RWPE2 (cell line): Measurements from ENCODE around the gene CENPP.
A peak's percentile ranks its signal among the peaks of the same experiment; 100 is the strongest.

ENCODE experiments used
- ATAC-seq: fragments of 200-7000 bp; cut with Tn5 transposase; 3 replicates; pipeline ENCODE4 v1.9.1; 2021; ENCODE audit warnings: low read depth
- DNase-seq: peaks from one replicate; pipeline ENCODE4 v3.0.0-alpha.2; 2020; ENCODE audit warnings: low spot score
- H3K27ac ChIP-seq: fragments of 450-650 bp; 2 replicates; pipeline ENCODE4 v1.5.1; 2017; ENCODE audit warnings: mild to moderate bottlenecking; ENCODE audit not compliant: poor library complexity, severe bottlenecking
- H3K27me3 ChIP-seq: fragments of 250-450 bp; sonication (Bioruptor Pico); 2 replicates; pipeline ENCODE4 v1.5.1; 2021; ENCODE audit warnings: mild to moderate bottlenecking, moderate library complexity; ENCODE audit not compliant: insufficient read depth, poor library complexity, severe bottlenecking
- H3K36me3 ChIP-seq: fragments of 250-450 bp; sonication (Bioruptor Pico); 2 replicates; pipeline ENCODE4 v1.5.1; 2020; ENCODE audit warnings: low read depth, mild to moderate bottlenecking, moderate library complexity
- H3K4me1 ChIP-seq: fragments of 250-450 bp; sonication (Bioruptor Pico); 2 replicates; pipeline ENCODE4 v1.5.1; 2021; ENCODE audit warnings: mild to moderate bottlenecking, moderate library complexity; ENCODE audit not compliant: insufficient read depth, poor library complexity, severe bottlenecking
- H3K4me3 ChIP-seq: fragments of 250-450 bp; sonication (Bioruptor Pico); 2 replicates; pipeline ENCODE4 v1.5.1; 2021; ENCODE audit warnings: mild to moderate bottlenecking, moderate library complexity; ENCODE audit not compliant: severe bottlenecking
- H3K9me3 ChIP-seq: fragments of 250-450 bp; sonication (Bioruptor Pico); 2 replicates; pipeline ENCODE4 v1.5.1; 2021; ENCODE audit warnings: mild to moderate bottlenecking, moderate library complexity; ENCODE audit not compliant: severe bottlenecking
- TF ChIP-seq, protein P1 (sequence below): fragments of 450-650 bp; IDR thresholded peaks from one replicate; pipeline ENCODE4 v1.5.1; 2017; ENCODE audit warnings: mild to moderate bottlenecking, moderate library complexity; ENCODE audit not compliant: poor library complexity, severe bottlenecking

CENPP gene

DNA sequence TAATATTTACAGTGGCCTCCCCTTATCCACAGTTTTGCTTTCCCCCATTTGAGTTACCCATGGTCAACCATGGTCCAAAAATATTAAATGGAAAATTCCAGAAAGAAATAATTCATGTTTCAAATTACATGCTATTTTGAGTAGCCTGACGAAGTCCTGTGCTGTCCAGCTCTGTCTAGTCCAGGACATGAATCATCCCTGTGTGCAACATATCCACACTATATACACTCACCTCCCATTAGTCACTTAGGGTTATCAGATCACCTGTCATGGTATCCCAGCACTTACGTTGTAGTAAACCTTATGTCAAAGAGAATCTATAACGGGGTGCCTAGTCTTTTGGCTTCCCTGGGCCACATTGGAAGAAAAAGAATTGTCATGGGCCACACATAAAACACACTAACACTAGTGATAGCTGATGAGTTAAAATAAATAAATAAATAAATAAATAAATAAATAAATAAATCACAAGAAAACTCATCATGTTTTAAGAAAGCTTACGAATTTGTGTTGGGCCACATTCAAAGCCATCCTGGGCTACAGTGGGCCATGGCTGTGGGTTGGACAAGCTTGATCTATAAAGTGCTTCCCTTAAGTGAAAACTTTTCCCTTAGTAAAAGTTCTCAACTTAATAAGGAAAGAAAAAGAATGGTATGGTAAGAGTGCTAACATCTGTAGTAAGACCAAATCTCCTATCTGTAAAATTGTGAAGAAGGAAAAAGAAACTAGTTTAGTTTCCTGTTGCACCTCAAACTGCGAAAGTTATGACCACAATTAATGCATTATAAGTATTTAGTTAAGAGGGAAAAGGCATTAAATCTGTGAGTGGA, 114.4 kb downstream of the CENPP start:
- Histone ChIP-seq H3K27ac (peak overlapping the region; percentile 15), H3K36me3 (no peaks in the 10 kb centered on the region), H3K4me3 (no peak overlapping the region), H3K4me1 (peaks cover 10% of the 10 kb centered on the region), H3K27me3 (no peaks in the 10 kb centered on the region), H3K9me3 (no peaks in the 10 kb centered on the region)
- TF ChIP-seq, protein P1, sequence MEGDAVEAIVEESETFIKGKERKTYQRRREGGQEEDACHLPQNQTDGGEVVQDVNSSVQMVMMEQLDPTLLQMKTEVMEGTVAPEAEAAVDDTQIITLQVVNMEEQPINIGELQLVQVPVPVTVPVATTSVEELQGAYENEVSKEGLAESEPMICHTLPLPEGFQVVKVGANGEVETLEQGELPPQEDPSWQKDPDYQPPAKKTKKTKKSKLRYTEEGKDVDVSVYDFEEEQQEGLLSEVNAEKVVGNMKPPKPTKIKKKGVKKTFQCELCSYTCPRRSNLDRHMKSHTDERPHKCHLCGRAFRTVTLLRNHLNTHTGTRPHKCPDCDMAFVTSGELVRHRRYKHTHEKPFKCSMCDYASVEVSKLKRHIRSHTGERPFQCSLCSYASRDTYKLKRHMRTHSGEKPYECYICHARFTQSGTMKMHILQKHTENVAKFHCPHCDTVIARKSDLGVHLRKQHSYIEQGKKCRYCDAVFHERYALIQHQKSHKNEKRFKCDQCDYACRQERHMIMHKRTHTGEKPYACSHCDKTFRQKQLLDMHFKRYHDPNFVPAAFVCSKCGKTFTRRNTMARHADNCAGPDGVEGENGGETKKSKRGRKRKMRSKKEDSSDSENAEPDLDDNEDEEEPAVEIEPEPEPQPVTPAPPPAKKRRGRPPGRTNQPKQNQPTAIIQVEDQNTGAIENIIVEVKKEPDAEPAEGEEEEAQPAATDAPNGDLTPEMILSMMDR, result no peak
- DNase-seq, result no peak
- ATAC-seq, result peak; percentile 100

DNA sequence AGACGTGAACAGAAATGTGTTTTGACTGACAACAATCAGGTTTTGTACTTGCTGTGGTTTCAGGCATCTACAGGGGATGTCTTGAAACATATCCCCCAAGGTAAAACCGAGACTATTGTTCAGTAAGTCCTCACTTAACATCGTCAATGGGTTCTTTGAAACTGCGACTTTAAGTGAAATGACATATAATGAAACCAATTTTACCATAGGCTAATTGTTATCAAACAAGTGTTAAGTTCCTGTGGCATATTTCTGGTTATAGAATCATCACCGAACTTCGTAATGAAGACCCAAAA, 114.9 kb downstream of the CENPP start:
- Histone ChIP-seq H3K4me1 (peaks cover 10% of the 10 kb centered on the region), H3K27me3 (no peaks in the 10 kb centered on the region), H3K36me3 (no peaks in the 10 kb centered on the region), H3K4me3 (no peak overlapping the region), H3K9me3 (no peaks in the 10 kb centered on the region), H3K27ac (no peak overlapping the region)
- DNase-seq (no peak), ATAC-seq (no peak)
- TF ChIP-seq, protein P1, result no peak

DNA sequence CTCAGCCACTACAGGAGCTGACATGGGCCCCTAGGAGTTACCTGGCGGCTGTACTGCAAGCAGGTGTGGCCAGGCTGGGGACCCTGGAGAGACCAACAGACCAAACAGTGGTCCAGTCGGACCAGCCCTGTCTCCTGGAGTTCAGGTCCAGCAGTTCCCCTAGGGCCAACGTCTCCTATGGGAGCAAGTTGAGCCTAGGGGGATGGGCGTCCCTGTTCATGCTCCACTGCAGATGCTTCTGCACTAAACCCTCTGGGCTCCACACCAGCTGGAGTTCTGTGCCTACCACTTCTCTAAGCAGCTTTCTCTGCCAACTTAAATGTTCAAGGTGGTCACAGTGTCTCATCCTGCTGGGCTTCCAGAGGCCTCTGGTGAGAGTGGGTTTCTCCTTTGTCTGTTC, 119.1 kb downstream of the CENPP start:
- H3K9me3 ChIP-seq, result no peaks in the 10 kb centered on the region
- no peaks in the 10 kb centered on the region for H3K27me3 ChIP-seq
- no peak for DNase-seq
- H3K4me3 ChIP-seq, result no peak overlapping the region
- H3K4me1 ChIP-seq, result peaks cover 3% of the 10 kb centered on the region
- H3K36me3 ChIP-seq, result no peaks in the 10 kb centered on the region
- TF ChIP-seq, protein P1, result no peak
- no peak overlapping the region for H3K27ac ChIP-seq
- no peak for ATAC-seq

DNA sequence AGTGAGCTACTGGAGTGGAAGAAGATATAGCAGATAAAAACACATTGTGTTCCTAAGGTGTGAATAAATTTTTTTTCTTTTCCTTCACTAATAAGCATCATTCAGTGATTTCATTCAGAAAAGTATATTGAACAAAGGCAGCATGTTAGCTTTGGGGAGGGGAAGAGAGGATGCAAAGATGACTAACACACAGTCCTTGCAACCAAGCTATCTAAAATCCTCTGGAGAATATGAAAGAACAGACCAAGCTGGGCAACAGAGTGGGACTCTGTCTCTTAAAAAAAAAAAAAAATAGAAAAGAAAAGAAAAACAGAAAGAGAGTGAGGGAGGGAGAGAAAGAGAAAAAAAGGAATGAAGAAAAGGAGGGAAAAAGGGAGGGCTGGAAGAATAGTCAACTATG, 120.8 kb downstream of the CENPP start:
- Histone ChIP-seq H3K4me1 (no peaks in the 10 kb centered on the region), H3K27me3 (no peaks in the 10 kb centered on the region), H3K27ac (no peak overlapping the region), H3K4me3 (no peak overlapping the region), H3K9me3 (no peaks in the 10 kb centered on the region), H3K36me3 (no peaks in the 10 kb centered on the region)
- ATAC-seq (no peak), DNase-seq (no peak)
- TF ChIP-seq, protein P1, result no peak

DNA sequence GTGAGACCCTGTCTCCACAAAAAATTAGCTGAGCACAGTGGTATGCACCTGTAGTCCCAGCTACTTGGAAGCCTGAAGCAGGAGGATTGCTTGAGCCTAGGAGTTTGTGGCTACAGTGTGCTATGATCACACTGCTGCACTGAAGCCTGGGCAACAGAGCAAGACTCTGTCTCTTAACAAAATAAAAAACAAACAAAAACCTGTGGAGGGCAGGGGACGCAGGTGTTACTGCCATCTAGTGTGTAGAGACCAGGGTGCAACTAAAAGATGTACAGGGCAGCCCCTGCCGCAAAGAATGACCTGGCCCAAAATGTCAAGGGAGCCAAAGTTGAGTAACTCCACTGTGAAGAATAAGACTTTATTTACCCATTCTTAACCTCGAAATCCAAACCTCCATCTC, 129.5 kb downstream of the CENPP start:
- H3K4me1 ChIP-seq, result no peaks in the 10 kb centered on the region
- H3K4me3 ChIP-seq, result no peak overlapping the region
- DNase-seq (no peak), ATAC-seq (peak; percentile 38; the same call in 1 of the 3 replicates)
- H3K9me3 ChIP-seq, result no peaks in the 10 kb centered on the region
- H3K27me3 ChIP-seq, result no peaks in the 10 kb centered on the region
- TF ChIP-seq, protein P1, result peak; percentile 60
- no peak overlapping the region for H3K27ac ChIP-seq
- H3K36me3 ChIP-seq, result no peaks in the 10 kb centered on the region
